Hepatocyte (in vitro differentiated cells): ENCODE measurements around the gene TPK1. TPM values are rescaled to one million over a fixed set of nuclear protein-coding genes. Genes with fewer than 3 reads are reported as not detected.

Experiments
- DNase-seq: peaks from one replicate; pipeline ENCODE4 v3.0.0-alpha.2; 2016; ENCODE audit warnings: low spot score
- H2AFZ ChIP-seq: fragments of 200-600 bp; sonication (generic); 2 replicates; pipeline ENCODE4 v1.6.0; 2016; ENCODE audit warnings: antibody characterized with exemption, mild to moderate bottlenecking
- H3K27ac ChIP-seq: fragments of 200-600 bp; sonication (generic); 2 replicates; pipeline ENCODE4 v1.5.1; 2016; ENCODE audit warnings: mild to moderate bottlenecking
- H3K27me3 ChIP-seq: fragments of 200-600 bp; sonication (generic); 2 replicates; pipeline ENCODE4 v1.6.1; 2016
- H3K36me3 ChIP-seq: fragments of 200-600 bp; sonication (generic); replicated peaks from 2 replicates; pipeline ENCODE4 v1.5.1; 2016; ENCODE audit warnings: low read depth; ENCODE audit not compliant: insufficient read depth
- H3K4me1 ChIP-seq: fragments of 200-600 bp; sonication (generic); 2 replicates; pipeline ENCODE4 v1.5.1; 2016; ENCODE audit warnings: mild to moderate bottlenecking, moderate library complexity; ENCODE audit not compliant: insufficient read depth
- H3K4me2 ChIP-seq: fragments of 200-600 bp; sonication (generic); 2 replicates; pipeline ENCODE4 v1.6.0; 2016
- H3K4me3 ChIP-seq: fragments of 200-600 bp; sonication (generic); 2 replicates; pipeline ENCODE4 v1.5.1; 2016; ENCODE audit warnings: mild to moderate bottlenecking
- H3K79me2 ChIP-seq: fragments of 200-600 bp; sonication (generic); 2 replicates; pipeline ENCODE4 v1.6.0; 2017; ENCODE audit warnings: mild to moderate bottlenecking
- H3K9me2 ChIP-seq: fragments of 200-600 bp; sonication (generic); replicated peaks from 2 replicates; pipeline ENCODE4 v1.6.0; 2017; ENCODE audit warnings: mild to moderate bottlenecking; ENCODE audit not compliant: insufficient read depth
- H3K9me3 ChIP-seq: fragments of 200-600 bp; sonication (generic); 2 replicates; pipeline ENCODE4 v1.5.1; 2016; ENCODE audit warnings: low read depth, mild to moderate bottlenecking
- H4K20me1 ChIP-seq: fragments of 200-600 bp; sonication (generic); 2 replicates; pipeline ENCODE4 v1.6.0; 2016; ENCODE audit warnings: mild to moderate bottlenecking; ENCODE audit not compliant: insufficient read depth, poor library complexity, severe bottlenecking
- EZH2 ChIP-seq: fragments of 200-600 bp; sonication (generic); IDR thresholded peaks from 2 replicates; pipeline ENCODE4 v1.6.1; 2016; ENCODE audit warnings: antibody characterized with exemption, mild to moderate bottlenecking, borderline replicate concordance
- EZH2phosphoT487 ChIP-seq: fragments of 200-600 bp; sonication (generic); IDR thresholded peaks from one replicate; pipeline ENCODE4 v1.6.1; 2018; ENCODE audit warnings: antibody characterized with exemption, mild to moderate bottlenecking, low read depth, moderate library complexity; ENCODE audit not compliant: unreplicated experiment, severe bottlenecking
- WGBS: methylation state at CpG from one replicate; pipeline ENCODE4 v1.1.6; 2016; ENCODE audit warnings: low lambda C conversion rate; ENCODE audit errors: missing lambda C conversion rate; 5-methylcytosine and 5-hydroxymethylcytosine counted together
- polyA plus RNA-seq: library from polyadenylated mRNA; unstranded; fragments of >200 nt; fragmentation: Nextera tagmentation; extraction: Ambion mirVana; gene quantifications from 2 replicates; pipeline ENCODE4 v1.2.1, GENCODE V29; 2016
- total RNA-seq: library from RNA; depleted of rRNA; stranded (reverse); fragments of >200 nt; gene quantifications from 2 replicates; pipeline ENCODE4 v1.2.3, GENCODE V29; 2014
- TF ChIP-seq, protein P1 (sequence below): fragments of 200-600 bp; sonication (generic); IDR thresholded peaks from 2 replicates; pipeline ENCODE4 v1.5.1; 2016; ENCODE audit warnings: antibody characterized with exemption, mild to moderate bottlenecking; ENCODE audit not compliant: poor library complexity

TPK1 gene
- total RNA-seq (7.4 and 9.7 TPM in 2 replicates), polyA plus RNA-seq (8.7 TPM in 2 replicates)

DNA sequence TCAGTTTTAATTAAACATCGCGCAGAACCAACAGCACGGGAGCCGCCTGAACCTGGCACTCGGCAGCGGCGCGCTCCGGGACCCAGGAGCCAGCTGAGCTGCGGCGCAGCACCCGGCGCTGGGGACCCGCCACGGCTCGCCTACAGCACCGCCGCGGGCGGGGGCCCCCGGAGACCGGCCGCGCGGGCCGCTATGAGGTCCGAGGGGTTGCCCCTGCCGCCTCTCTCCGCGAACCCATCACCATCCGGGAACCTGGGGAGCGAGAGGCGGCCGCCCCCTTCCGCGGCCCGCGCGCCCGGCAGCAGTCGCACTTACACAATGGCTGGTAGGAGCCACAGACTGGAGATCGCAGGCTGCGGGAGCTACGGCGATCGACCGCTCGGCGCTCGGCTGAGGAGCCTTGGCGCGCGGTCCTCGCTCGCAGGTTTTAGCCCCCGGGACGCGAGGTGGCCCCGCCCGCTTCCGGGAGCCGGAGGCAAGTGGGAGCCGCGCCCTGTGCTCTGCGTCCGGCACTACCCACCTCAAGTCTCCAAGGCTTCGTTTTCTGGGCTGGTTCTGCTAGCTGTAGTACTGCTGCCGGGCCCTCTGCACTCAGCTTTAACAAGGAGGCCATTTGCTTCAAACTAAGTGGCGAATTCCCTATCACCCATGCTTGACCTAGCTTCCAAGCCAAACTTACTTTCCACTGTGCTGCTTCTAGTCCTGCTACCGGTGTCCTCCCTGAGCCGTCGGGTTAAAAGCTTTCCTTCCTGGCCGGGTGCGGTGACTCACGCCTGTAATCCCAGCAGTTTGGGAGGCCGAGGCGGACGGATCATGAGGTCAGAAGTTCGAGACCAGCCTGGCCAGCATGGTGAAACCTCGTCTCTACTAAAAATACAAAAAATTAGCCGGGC, at the start of gene TPK1:
TPK1 (minus strand) TSS at position 402 of the 893 bp plus-strand sequence. CDS start 451 bp downstream, outside the sequence.
- Histone ChIP-seq H3K36me3 (no peaks in the 10 kb centered on the region), H3K27me3 (no peaks in the 10 kb centered on the region), H3K27ac (peak within 1 kb of the TSS; percentile 93), H4K20me1 (no peaks in the 10 kb centered on the region), H3K9me3 (no peaks in the 10 kb centered on the region), H3K79me2 (no peaks in the 10 kb centered on the region), H3K4me2 (peak within 1 kb of the TSS; percentile 90), H3K9me2 (no peaks in the 10 kb centered on the region), H3K4me1 (no peaks in the 10 kb centered on the region), H2AFZ (peak within 1 kb of the TSS; percentile 93), H3K4me3 (peak within 1 kb of the TSS; percentile 73)
- WGBS, result 9% methylated on average over 78 of the region's 81 CpGs
- DNase-seq, result peak; percentile 95
- no peak for TF ChIP-seq EZH2
- TF ChIP-seq EZH2phosphoT487, result no peak
- TF ChIP-seq, protein P1, sequence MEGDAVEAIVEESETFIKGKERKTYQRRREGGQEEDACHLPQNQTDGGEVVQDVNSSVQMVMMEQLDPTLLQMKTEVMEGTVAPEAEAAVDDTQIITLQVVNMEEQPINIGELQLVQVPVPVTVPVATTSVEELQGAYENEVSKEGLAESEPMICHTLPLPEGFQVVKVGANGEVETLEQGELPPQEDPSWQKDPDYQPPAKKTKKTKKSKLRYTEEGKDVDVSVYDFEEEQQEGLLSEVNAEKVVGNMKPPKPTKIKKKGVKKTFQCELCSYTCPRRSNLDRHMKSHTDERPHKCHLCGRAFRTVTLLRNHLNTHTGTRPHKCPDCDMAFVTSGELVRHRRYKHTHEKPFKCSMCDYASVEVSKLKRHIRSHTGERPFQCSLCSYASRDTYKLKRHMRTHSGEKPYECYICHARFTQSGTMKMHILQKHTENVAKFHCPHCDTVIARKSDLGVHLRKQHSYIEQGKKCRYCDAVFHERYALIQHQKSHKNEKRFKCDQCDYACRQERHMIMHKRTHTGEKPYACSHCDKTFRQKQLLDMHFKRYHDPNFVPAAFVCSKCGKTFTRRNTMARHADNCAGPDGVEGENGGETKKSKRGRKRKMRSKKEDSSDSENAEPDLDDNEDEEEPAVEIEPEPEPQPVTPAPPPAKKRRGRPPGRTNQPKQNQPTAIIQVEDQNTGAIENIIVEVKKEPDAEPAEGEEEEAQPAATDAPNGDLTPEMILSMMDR, result no peak

- no peaks in the 10 kb centered on the region for H4K20me1 ChIP-seq
- WGBS, result 60% methylated on average over 6 of the region's 6 CpGs
- no peaks in the 10 kb centered on the region for H3K9me2 ChIP-seq
Observed at GRCh38 chr7:144885478-144885877, 49.6 kb upstream of the TPK1 start.

GRCh38 chr7:144884896-144885295, 49.0 kb upstream of the TPK1 start:
- 41% methylated on average over 2 of the region's 2 CpGs for WGBS
- Histone ChIP-seq H3K4me1 (no peaks in the 10 kb centered on the region), H3K27me3 (no peaks in the 10 kb centered on the region), H4K20me1 (no peaks in the 10 kb centered on the region), H3K4me3 (no peak overlapping the region), H3K9me2 (no peaks in the 10 kb centered on the region), H3K9me3 (no peaks in the 10 kb centered on the region), H3K4me2 (no peak overlapping the region), H3K36me3 (no peaks in the 10 kb centered on the region), H2AFZ (no peak overlapping the region), H3K27ac (no peak overlapping the region), H3K79me2 (no peaks in the 10 kb centered on the region)
- no peak for TF ChIP-seq EZH2phosphoT487
- TF ChIP-seq, protein P1, result no peak
- TF ChIP-seq EZH2, result no peak
- no peak for DNase-seq

More at GRCh38 chr7:144885478-144885877, 49.6 kb upstream of the TPK1 start:
- Histone ChIP-seq H3K9me3 (no peaks in the 10 kb centered on the region), H3K4me2 (no peak overlapping the region), H3K79me2 (no peaks in the 10 kb centered on the region), H3K27ac (no peak overlapping the region), H3K4me3 (no peak overlapping the region), H3K4me1 (no peaks in the 10 kb centered on the region), H3K27me3 (no peaks in the 10 kb centered on the region), H3K36me3 (no peaks in the 10 kb centered on the region), H2AFZ (no peak overlapping the region)
- no peak for TF ChIP-seq EZH2phosphoT487
- no peak for DNase-seq

- H4K20me1 ChIP-seq, result no peaks in the 10 kb centered on the region
- no peak overlapping the region for H3K27ac ChIP-seq
- no peaks in the 10 kb centered on the region for H3K79me2 ChIP-seq
- H3K9me3 ChIP-seq, result no peaks in the 10 kb centered on the region
- H3K4me1 ChIP-seq, result no peaks in the 10 kb centered on the region
- no peaks in the 10 kb centered on the region for H3K36me3 ChIP-seq
- H3K4me3 ChIP-seq, result no peak overlapping the region
- no peak for TF ChIP-seq EZH2phosphoT487
- TF ChIP-seq, protein P1, result no peak
- no peak for TF ChIP-seq EZH2
- H3K9me2 ChIP-seq, result no peaks in the 10 kb centered on the region
- H3K4me2 ChIP-seq, result no peak overlapping the region
- no peak overlapping the region for H2AFZ ChIP-seq
- 70% methylated on average over 13 of the region's 13 CpGs for WGBS
- no peaks in the 10 kb centered on the region for H3K27me3 ChIP-seq
- no peak for DNase-seq
Observed at GRCh38 chr7:144873316-144873845, 37.5 kb upstream of the TPK1 start.
